B cell (primary cell): ENCODE measurements around the gene NOL4L. TPM values are rescaled to one million over a fixed set of nuclear protein-coding genes. Genes with fewer than 3 reads are reported as not detected.
A peak's percentile ranks its signal among the peaks of the same experiment; 100 is the strongest.

Experiments
- ATAC-seq: fragments of 200-7000 bp; cut with Tn5 transposase; one replicate; pipeline ENCODE4 v1.10.0; 2021; ENCODE audit warnings: low read depth, mild to moderate bottlenecking, moderate number of reproducible peaks, moderate library complexity
- CTCF ChIA-PET: fragments of 350-600 bp; sonication (Branson Sonifier 250); formaldehyde crosslinking; loops from one replicate; lab custom pipeline; 2021; ENCODE audit warnings: antibody characterized with exemption, inconsistent platforms; lab: Charles Lee
- POLR2A ChIA-PET: fragments of 350-600 bp; sonication (Branson Sonifier 250); formaldehyde crosslinking; loops from one replicate; lab custom pipeline; 2021; ENCODE audit warnings: antibody characterized with exemption; lab: Charles Lee
- DNase-seq: peaks from one replicate; pipeline ENCODE4 v3.0.0; 2013
- H2AFZ ChIP-seq: 2 replicates; pipeline ENCODE4 v1.6.1; 2012; ENCODE audit warnings: mild to moderate bottlenecking, low read depth, low read length; ENCODE audit not compliant: insufficient read depth, poor library complexity, severe bottlenecking
- H3K27ac ChIP-seq, 2 donors: 1 replicate in 1 of 2; 2 replicates in 1 of 2; pipeline ENCODE4 v1.5.1; 2012 to 2013; ENCODE audit warnings: low read length in 2 of 2, mild to moderate bottlenecking in 2 of 2, moderate library complexity in 1 of 2
- H3K27me3 ChIP-seq, 4 experiments: fragments of 200-600 bp in 1 of 4; sonication (generic) in 1 of 4; replicated peaks in 1 of 4; 1 replicate in 2 of 4; 2 replicates in 2 of 4; pipeline versions ENCODE4 v1.6.1 to v1.7.0; 2013 to 2016; ENCODE audit warnings: low read length in 3 of 4, mild to moderate bottlenecking in 2 of 4, mixed read lengths in 1 of 4, moderate library complexity in 1 of 4; ENCODE audit not compliant: insufficient read depth in 4 of 4, control insufficient read depth in 3 of 4; ENCODE audit errors: control extremely low read depth in 1 of 4
- H3K36me3 ChIP-seq, 2 experiments: replicated peaks in 1 of 2; 1 replicate in 1 of 2; 2 replicates in 1 of 2; pipeline versions ENCODE4 v1.6.1 to v1.7.1; 2013; ENCODE audit warnings: low read length in 1 of 2; ENCODE audit not compliant: insufficient read depth in 2 of 2, control insufficient read depth in 1 of 2; ENCODE audit errors: control extremely low read depth in 1 of 2, extremely low read depth in 1 of 2
- H3K4me1 ChIP-seq, 2 donors: fragments of 200-600 bp in 1 of 2; sonication (generic) in 1 of 2; 1 replicate in 1 of 2; 2 replicates in 1 of 2; pipeline versions ENCODE4 v1.5.1 to v1.6.1; 2013 to 2017; ENCODE audit warnings: low read length in 2 of 2; ENCODE audit not compliant: control insufficient read depth in 2 of 2, insufficient read depth in 2 of 2
- H3K4me2 ChIP-seq: replicated peaks from 2 replicates; pipeline ENCODE3; 2012; ENCODE audit warnings: mild to moderate bottlenecking, low read depth, low read length; ENCODE audit not compliant: poor library complexity, severe bottlenecking
- H3K4me3 ChIP-seq, 5 experiments: fragments of 200-600 bp in 1 of 5; sonication (generic) in 1 of 5; 1 replicate in 3 of 5; 2 replicates in 2 of 5; pipeline versions ENCODE4 v1.5.1 to v1.7.0; 2011 to 2016; ENCODE audit warnings: low read length in 4 of 5, mild to moderate bottlenecking in 4 of 5, low read depth in 2 of 5, control low read depth in 1 of 5, moderate library complexity in 1 of 5; ENCODE audit not compliant: insufficient read depth in 1 of 5; ENCODE audit errors: control extremely low read depth in 1 of 5, extremely low read depth in 1 of 5
- H3K79me2 ChIP-seq: fragments of 200-600 bp; sonication (generic); one replicate; pipeline ENCODE4 v1.6.0; 2016; ENCODE audit warnings: low read length; ENCODE audit not compliant: control insufficient read depth, insufficient read depth
- H3K9ac ChIP-seq: fragments of 200-600 bp; sonication (generic); 2 replicates; pipeline ENCODE4 v1.6.1; 2017; ENCODE audit warnings: mild to moderate bottlenecking, low read length, moderate library complexity
- H3K9me3 ChIP-seq, 3 donors: one replicate each; pipeline versions ENCODE4 v1.6.1 to v1.7.1; 2013; ENCODE audit warnings: low read length in 2 of 3; ENCODE audit not compliant: control insufficient read depth in 2 of 3, insufficient read depth in 1 of 3; ENCODE audit errors: control extremely low read depth in 1 of 3
- H4K20me1 ChIP-seq: 2 replicates; pipeline ENCODE4 v1.6.0; 2012; ENCODE audit warnings: mild to moderate bottlenecking, low read length; ENCODE audit not compliant: insufficient read depth, control insufficient read depth, poor library complexity, severe bottlenecking
- H3K27ac Mint-ChIP-seq: one replicate; pipeline ENCODE4 v1.8.0; 2021; ENCODE audit warnings: mixed read lengths
- H3K27me3 Mint-ChIP-seq: one replicate; pipeline ENCODE4 v1.8.0; 2021; ENCODE audit warnings: mixed read lengths
- H3K4me1 Mint-ChIP-seq: one replicate; pipeline ENCODE4 v1.8.0; 2021; ENCODE audit warnings: mixed read lengths
- H3K4me3 Mint-ChIP-seq: one replicate; pipeline ENCODE4 v1.8.0; 2021; ENCODE audit warnings: mixed read lengths
- H3K9me3 Mint-ChIP-seq: one replicate; pipeline ENCODE4 v1.8.0; 2022; ENCODE audit warnings: mixed read lengths; ENCODE audit not compliant: insufficient read depth
- EZH2 ChIP-seq: IDR thresholded peaks from 2 replicates; pipeline ENCODE4 v1.6.1; 2012; ENCODE audit warnings: borderline replicate concordance, low read depth, mild to moderate bottlenecking, moderate library complexity, low read length; ENCODE audit not compliant: insufficient read depth, poor library complexity, severe bottlenecking
- WGBS: methylation state at CpG from one replicate; pipeline ENCODE4 v1.1.5; 2013; ENCODE audit warnings: missing lambda C conversion rate; ENCODE audit not compliant: insufficient coverage; 5-methylcytosine and 5-hydroxymethylcytosine counted together
- intact Hi-C: fragments of 100-400 bp; cut with micrococcal nuclease; formaldehyde crosslinking; loops from one replicate; pipeline ENCODE4 v1.10.0; 2022
- polyA plus RNA-seq: library from polyadenylated mRNA; depleted of rRNA; stranded (reverse); fragments of >200 nt; gene quantifications from 2 replicates; pipeline ENCODE4 v1.2.3, GENCODE V29; 2012
- total RNA-seq, 2 donors: library from RNA; stranded (reverse); fragments of 120-200 nt in 1 of 2; gene quantifications; 1 replicate in 1 of 2; 2 replicates in 1 of 2; pipeline versions ENCODE4 v1.2.3 to v1.2.4, GENCODE V29; 2013 to 2022
- TF ChIP-seq, protein P1 (sequence below): fragments of 200-600 bp; IDR thresholded peaks from one replicate; pipeline ENCODE4 v1.8.0; 2022; ENCODE audit warnings: antibody characterized with exemption, mild to moderate bottlenecking

Gene NOL4L
- total and polyA plus RNA-seq, 2 donors (not counting 1 experiment from before 2014, with no cell fraction given) = 6.5 to 7.9 TPM

DNA sequence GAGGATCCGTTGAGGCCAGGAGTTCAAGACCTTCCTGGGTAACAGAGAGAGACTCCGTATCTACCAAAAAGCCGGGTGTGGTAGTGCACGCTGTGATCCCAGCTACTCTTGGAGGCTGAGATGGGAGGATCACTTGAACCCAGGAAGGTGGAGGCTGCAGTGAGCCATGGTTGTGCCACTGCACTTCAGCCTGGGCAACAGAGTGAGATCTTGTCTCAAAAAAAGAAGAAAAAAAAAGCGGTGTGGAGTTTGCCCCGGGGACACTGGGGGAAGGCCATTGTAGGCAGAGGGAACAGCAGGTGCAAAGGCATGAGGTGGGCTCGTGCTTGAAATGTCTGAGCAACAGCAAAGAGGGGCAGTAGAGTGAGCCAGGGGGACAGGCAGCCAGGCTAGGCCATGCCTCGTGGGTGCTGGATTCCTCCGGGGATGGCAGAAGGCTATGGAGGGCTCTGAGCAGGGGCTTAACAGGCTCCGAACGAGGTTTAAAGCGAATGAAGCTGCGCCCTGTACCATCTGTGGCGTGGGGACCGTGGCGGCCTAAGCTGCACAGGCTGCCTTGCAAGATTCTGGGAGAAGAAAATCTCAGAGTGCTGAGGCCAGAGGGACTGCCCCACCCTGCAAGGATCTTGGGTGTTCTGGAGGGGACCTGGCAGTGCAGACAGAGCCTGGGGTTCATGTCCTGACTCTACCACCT, 36.9 kb upstream of the NOL4L start:
- ChIA-PET POLR2A (no interaction called here), CTCF (no interaction called here)
- peaks cover 0 to 3% (median 0%) of the 10 kb centered on the region in 3 donors for H3K9me3 ChIP-seq
- no peak for TF ChIP-seq EZH2
- TF ChIP-seq, protein P1, sequence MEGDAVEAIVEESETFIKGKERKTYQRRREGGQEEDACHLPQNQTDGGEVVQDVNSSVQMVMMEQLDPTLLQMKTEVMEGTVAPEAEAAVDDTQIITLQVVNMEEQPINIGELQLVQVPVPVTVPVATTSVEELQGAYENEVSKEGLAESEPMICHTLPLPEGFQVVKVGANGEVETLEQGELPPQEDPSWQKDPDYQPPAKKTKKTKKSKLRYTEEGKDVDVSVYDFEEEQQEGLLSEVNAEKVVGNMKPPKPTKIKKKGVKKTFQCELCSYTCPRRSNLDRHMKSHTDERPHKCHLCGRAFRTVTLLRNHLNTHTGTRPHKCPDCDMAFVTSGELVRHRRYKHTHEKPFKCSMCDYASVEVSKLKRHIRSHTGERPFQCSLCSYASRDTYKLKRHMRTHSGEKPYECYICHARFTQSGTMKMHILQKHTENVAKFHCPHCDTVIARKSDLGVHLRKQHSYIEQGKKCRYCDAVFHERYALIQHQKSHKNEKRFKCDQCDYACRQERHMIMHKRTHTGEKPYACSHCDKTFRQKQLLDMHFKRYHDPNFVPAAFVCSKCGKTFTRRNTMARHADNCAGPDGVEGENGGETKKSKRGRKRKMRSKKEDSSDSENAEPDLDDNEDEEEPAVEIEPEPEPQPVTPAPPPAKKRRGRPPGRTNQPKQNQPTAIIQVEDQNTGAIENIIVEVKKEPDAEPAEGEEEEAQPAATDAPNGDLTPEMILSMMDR = no peak
- H3K79me2 ChIP-seq = no peaks in the 10 kb centered on the region
- DNase-seq (no peak), ATAC-seq (no peak)
- H2AFZ ChIP-seq = no peak overlapping the region
- H3K27ac ChIP-seq = no peak overlapping the region
- Mint-ChIP-seq H3K27me3 (peaks cover 10% of the 10 kb centered on the region), H3K9me3 (no peaks in the 10 kb centered on the region), H3K4me1 (no peaks in the 10 kb centered on the region), H3K4me3 (no peak overlapping the region), H3K27ac (no peak overlapping the region)
- peaks cover 6 to 7% of the 10 kb centered on the region in 2 donors for H3K4me1 ChIP-seq
- H3K4me3 ChIP-seq = no peak overlapping the region
- no peaks in the 10 kb centered on the region for H4K20me1 ChIP-seq
- H3K27me3 ChIP-seq = peaks cover 0 to 4% (median 1%) of the 10 kb centered on the region in 4 experiments
- H3K4me2 ChIP-seq = no peak overlapping the region
- intact Hi-C loops = no loop called here
- no peaks in the 10 kb centered on the region for H3K36me3 ChIP-seq
- WGBS = 90% methylated on average over 16 of the region's 16 CpGs
- H3K9ac ChIP-seq = no peak overlapping the region

DNA sequence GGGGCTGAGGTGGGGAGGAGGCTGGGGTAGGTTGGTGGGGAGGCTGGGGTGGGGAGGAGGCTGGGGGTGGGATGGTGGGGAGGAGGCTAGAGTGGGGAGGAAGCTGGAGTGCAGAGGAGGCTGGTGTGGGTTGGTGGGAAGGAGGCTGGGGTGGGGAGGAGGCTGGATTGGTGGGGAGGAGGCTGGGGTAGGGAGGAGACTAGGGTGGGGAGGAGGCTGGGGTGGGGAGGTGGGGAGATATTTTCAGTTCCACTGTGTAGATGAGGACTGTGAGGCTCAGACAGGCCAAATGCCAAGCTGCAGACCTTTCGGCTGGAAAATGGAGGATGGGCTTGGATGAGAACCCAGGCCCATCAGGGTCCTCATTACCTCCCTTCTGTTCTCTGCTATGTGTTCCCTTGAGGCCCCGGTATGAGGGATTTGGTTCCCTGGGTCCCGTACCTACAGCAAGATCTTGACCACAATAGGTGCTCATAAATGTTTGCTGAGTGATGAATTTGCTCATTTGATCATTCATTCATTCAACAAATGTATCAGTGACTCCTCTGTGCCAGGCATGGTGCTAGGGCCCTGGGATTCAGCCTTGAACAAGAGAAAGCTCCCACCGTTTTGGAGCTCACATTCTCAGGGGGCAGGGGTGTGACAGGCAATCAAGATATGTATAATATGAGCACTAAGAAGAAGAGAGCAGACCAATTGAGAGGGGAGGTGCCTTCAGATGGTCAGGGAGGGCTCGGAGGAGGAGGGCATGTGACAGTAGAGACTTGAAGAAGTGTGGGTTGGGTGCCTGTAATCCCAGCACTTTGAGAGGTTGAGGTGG, 36.1 kb upstream of the NOL4L start:
- H3K27ac ChIP-seq = no peak overlapping the region
- TF ChIP-seq, protein P1 = no peak
- no peak for TF ChIP-seq EZH2
- no peaks in the 10 kb centered on the region for H4K20me1 ChIP-seq
- H3K9ac ChIP-seq = no peak overlapping the region
- H3K27ac Mint-ChIP-seq = no peak overlapping the region
- intact Hi-C loops = no loop called here
- no peaks in the 10 kb centered on the region for H3K79me2 ChIP-seq
- no peak overlapping the region for H2AFZ ChIP-seq
- H3K36me3 ChIP-seq = no peaks in the 10 kb centered on the region
- ChIA-PET CTCF (interaction anchor here (0.6 kb wide), 1 partner anchor 12 kb away, joined by 3 read pairs; no protein-coding TSS in a partner anchor), POLR2A (no interaction called here)
- H3K4me1 Mint-ChIP-seq = no peaks in the 10 kb centered on the region
- H3K9me3 Mint-ChIP-seq = no peaks in the 10 kb centered on the region
- H3K4me2 ChIP-seq = no peak overlapping the region
- no peaks in the 10 kb centered on the region for H3K4me1 ChIP-seq
- H3K4me3 ChIP-seq = no peak overlapping the region
- H3K27me3 ChIP-seq = no peaks in the 10 kb centered on the region
- 78% methylated on average over 3 of the region's 5 CpGs for WGBS
- no peak overlapping the region for H3K4me3 Mint-ChIP-seq
- peaks cover 12% of the 10 kb centered on the region for H3K27me3 Mint-ChIP-seq
- H3K9me3 ChIP-seq = peaks cover 0 to 3% (median 0%) of the 10 kb centered on the region in 3 donors
- peak; percentile 51 for ATAC-seq
- no peak for DNase-seq
